ENCODE data around the gene STIM1.

STIM1 gene

GRCh38 chr11:3952715-3953114 lies 97.3 kb downstream of the STIM1 start:
- DNase-seq (ENCODE audit: low read depth) = no peak

GRCh38 chr11:3953327-3953726 lies 97.9 kb downstream of the STIM1 start:
- no peak for DNase-seq (ENCODE audit: low read depth)

- peak; percentile 53 for DNase-seq (ENCODE audit: low read depth)
Measured at GRCh38 chr11:3954448-3955298, 99.2 kb downstream of the STIM1 start.

- no peak for DNase-seq (ENCODE audit: low read depth)
Measured at GRCh38 chr11:3955299-3955665, 99.8 kb downstream of the STIM1 start.

GRCh38 chr11:3956038-3956437 lies 100.6 kb downstream of the STIM1 start:
- no peak for DNase-seq (ENCODE audit: low read depth)

- DNase-seq (ENCODE audit: low read depth) = no peak
Measured at GRCh38 chr11:3956748-3957147, 101.3 kb downstream of the STIM1 start.

GRCh38 chr11:3957437-3957836 lies 102.0 kb downstream of the STIM1 start:
- no peak for DNase-seq (ENCODE audit: low read depth)

- peak; percentile 10 for DNase-seq (ENCODE audit: low read depth)
Measured at GRCh38 chr11:3958281-3958680, 102.8 kb downstream of the STIM1 start.

GRCh38 chr11:3959015-3959902 lies 103.8 kb downstream of the STIM1 start:
- DNase-seq (ENCODE audit: low read depth) = peak; percentile 83

- DNase-seq (ENCODE audit: low read depth) = peak; percentile 13
Measured at GRCh38 chr11:3959903-3960265, 104.4 kb downstream of the STIM1 start.

GRCh38 chr11:3962406-3962840 lies 107.0 kb downstream of the STIM1 start:
- no peak for DNase-seq (ENCODE audit: low read depth)

GRCh38 chr11:3964056-3964455 lies 108.6 kb downstream of the STIM1 start:
- DNase-seq (ENCODE audit: low read depth) = no peak

- no peak for DNase-seq (ENCODE audit: low read depth)
Measured at GRCh38 chr11:3964935-3965604, 109.6 kb downstream of the STIM1 start.

GRCh38 chr11:3967695-3968094 lies 112.2 kb downstream of the STIM1 start:
- no peak for DNase-seq (ENCODE audit: low read depth)

GRCh38 chr11:3969200-3969599 lies 113.7 kb downstream of the STIM1 start:
- DNase-seq (ENCODE audit: low read depth) = no peak

GRCh38 chr11:3969613-3970012 lies 114.1 kb downstream of the STIM1 start:
- no peak for DNase-seq (ENCODE audit: low read depth)

GRCh38 chr11:3970108-3970507 lies 114.6 kb downstream of the STIM1 start:
- no peak for DNase-seq (ENCODE audit: low read depth)

GRCh38 chr11:3971756-3972404 lies 116.4 kb downstream of the STIM1 start:
- DNase-seq (ENCODE audit: low read depth) = peak; percentile 50

- DNase-seq (ENCODE audit: low read depth) = no peak
Measured at GRCh38 chr11:3972431-3972830, 117.0 kb downstream of the STIM1 start.

GRCh38 chr11:3977078-3977477 lies 121.6 kb downstream of the STIM1 start:
- no peak for DNase-seq (ENCODE audit: low read depth)

- no peak for DNase-seq (ENCODE audit: low read depth)
Measured at GRCh38 chr11:3981084-3981633, 125.7 kb downstream of the STIM1 start.

GRCh38 chr11:3982431-3982830 lies 127.0 kb downstream of the STIM1 start:
- no peak for DNase-seq (ENCODE audit: low read depth)
